Neural progenitor cell (in vitro differentiated cells): ENCODE results near the gene MCL1.

Experiments
- CTCF ChIP-seq: fragments of 200-600 bp; sonication (generic); IDR thresholded peaks from 2 replicates; pipeline ENCODE4 v1.5.1; 2017; ENCODE audit warnings: antibody characterized with exemption, mild to moderate bottlenecking
- EZH2 ChIP-seq: fragments of 200-600 bp; sonication (generic); IDR thresholded peaks from 2 replicates; pipeline ENCODE4 v1.6.1; 2017; ENCODE audit warnings: antibody characterized with exemption, mild to moderate bottlenecking, moderate library complexity
- EZH2phosphoT487 ChIP-seq: fragments of 200-600 bp; sonication (generic); IDR thresholded peaks from 2 replicates; pipeline ENCODE4 v1.6.1; 2017; ENCODE audit warnings: antibody characterized with exemption

GRCh38 chr1:150604226-150604588 is 24.8 kb upstream of the MCL1 start:
- TF ChIP-seq EZH2phosphoT487 = no peak
- TF ChIP-seq CTCF = no peak
- TF ChIP-seq EZH2 = no peak
